Dermis microvascular lymphatic vessel endothelial cell (primary cell): Measurements from ENCODE around the gene NEK6. TPM values are rescaled to one million over a fixed set of nuclear protein-coding genes. Genes with fewer than 3 reads are reported as not detected.

Experiments used
- DNase-seq, 2 donors: peaks; one replicate each; pipeline versions ENCODE4 v3.0.0 to v3.0.0-alpha.2; 2010; ENCODE audit warnings: low read depth in 2 of 2
- total RNA-seq: library from RNA; depleted of rRNA; stranded (reverse); fragments of >200 nt; gene quantifications from 2 replicates; pipeline ENCODE4 v1.2.1, GENCODE V29; 2014

The NEK6 gene
- total RNA-seq, 1 donor from 2014 or later = 10.8 TPM

DNA sequence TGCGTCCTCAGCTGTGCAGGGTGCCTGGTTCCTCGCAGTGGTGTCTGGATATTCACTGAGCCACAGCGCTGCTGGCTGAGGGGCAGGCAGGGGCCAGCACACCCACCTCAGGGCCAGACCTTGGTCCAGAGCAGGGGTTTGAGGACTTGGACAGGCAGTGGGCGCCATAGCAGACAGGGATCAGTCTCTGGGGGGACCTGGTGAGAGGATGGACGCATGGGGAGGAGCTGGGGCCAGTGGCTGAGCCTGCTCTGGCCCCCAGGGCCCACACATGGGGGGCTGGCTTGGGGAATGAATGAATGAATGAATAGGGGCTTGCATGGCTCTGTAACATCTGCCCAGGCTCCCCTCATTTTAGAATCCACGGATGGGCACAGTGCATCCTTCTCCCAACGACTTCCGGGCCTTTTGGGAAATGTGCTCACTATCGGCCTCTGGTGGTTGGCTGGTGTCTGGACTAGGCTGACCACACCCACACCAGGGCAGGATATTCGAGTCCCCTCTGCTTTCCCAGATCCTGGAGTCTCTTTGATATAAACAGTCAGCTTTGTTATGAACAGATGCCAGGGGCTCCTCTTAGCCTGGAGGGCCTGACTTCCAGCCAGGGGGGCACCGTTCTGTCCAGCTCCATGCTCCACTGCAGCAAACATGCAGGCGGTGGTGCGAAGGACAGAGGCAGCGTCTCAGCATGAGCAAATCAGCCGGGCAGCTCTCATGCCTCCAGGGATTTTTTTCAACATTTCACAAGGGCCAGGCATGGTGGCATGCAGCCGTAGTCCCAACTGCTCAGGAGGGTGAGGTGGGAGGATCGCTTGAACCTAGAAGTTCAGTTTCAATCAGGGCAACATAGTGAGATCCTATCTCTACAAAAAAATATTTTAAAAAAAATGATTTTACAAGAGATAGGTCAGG is 62.6 kb downstream of the NEK6 start:
- DNase-seq = peak in 1 of 2 donors; percentile 54

DNA sequence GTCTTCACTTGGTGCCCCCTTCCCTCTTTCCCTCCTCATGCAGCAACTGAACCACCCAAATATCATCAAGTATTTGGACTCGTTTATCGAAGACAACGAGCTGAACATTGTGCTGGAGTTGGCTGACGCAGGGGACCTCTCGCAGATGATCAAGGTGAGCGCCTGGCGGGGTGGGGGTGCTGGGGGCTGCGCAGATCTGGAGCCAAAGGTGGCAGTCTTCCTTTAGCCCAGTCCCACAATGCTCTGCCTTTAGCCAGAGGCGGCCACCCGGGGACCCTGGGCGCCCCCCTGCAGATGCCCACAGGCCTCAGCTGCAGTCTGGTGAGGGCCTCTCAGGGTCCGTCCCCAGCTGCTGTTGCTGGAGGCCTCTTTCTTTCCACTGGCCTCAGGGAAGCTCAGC is 63.7 kb downstream of the NEK6 start:
- DNase-seq = no peak

- DNase-seq = no peak
Measured at GRCh38 chr9:124321935-124322334, 64.2 kb downstream of the NEK6 start.

DNA sequence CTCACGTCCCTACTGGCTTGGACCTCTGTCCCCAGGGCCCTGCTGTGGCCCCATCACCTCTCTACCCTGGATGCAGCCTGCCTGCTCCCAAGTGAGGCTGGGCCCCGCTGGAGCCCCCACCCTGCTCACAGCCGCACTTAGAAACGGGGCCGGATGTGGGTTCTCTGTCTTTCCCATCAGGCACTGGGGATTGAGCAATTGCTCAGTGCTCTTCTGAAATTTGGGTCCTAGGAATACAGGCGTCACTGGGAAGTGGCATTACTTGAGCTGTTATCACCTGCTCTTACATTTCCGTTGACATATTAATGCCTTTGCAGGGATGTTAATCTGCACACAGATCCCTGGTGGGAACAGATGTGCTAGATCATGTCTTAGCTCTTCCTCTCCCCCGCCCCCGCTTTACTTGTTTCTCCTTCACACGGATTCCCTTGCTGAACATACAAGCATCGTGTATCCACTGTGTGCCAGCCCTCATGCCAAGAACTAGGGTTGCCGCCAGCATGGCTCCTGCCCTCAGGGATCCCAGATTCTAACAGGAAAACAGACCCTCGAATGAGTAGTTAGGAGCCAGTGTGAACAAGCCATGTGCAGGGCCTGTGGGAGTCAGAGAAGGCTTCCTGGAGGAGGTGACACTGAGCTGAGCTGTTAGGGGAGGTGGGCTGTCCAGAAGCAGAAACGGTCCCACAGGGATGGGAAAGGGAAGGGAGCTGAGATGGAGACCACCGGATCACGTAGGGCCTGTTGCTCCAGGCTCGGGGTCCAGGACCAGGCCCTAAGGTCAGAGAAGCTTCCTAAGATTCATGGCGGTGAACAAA is 65.1 kb downstream of the NEK6 start:
- DNase-seq = no peak

DNA sequence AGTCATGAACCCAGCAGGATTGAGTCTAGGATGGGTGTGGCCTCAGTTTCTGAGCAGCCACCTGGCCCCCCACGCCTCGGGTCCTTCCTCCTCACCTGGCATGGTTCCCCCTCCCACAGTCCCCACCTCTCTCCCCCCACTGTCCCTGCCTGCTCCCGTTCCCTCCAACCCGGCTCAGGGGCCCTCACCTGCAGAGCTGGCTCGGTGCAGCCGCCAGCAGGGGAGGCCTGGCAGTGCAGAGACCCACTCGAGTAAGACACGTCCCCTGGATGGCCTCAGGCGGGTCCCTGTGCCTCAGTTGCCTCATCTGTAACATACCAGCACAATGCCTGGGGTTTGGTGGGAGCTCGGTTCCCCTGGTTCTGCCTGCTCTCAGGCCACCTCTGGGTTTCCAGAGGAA is 66.2 kb downstream of the NEK6 start:
- DNase-seq = no peak

- DNase-seq = no peak
Measured at GRCh38 chr9:124325816-124326215, 68.1 kb downstream of the NEK6 start.

DNA sequence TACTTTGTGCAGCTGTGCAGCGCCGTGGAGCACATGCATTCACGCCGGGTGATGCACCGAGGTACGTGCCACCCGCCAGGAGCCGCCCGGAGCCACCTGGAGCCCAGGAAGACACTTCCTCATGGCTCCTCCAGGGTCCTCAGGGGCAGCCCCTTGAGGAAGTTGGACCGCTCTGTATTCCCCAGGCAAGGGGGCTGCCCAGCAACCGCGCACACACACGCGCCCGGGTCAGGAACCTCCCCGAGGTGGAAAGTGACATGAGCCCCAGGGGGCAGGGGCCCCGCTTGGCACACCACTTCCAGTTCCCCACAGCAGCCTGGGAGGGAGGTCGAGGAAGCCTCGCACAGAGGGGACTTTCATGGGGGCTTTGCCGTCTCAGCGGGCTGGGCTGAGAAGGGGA is 68.6 kb downstream of the NEK6 start:
- no peak for DNase-seq

- no peak for DNase-seq
Measured at GRCh38 chr9:124327491-124327890, 69.7 kb downstream of the NEK6 start.

GRCh38 chr9:124328285-124328684 is 70.5 kb downstream of the NEK6 start:
- DNase-seq = no peak

- DNase-seq = no peak
Measured at GRCh38 chr9:124329206-124329792, 71.5 kb downstream of the NEK6 start.

DNA sequence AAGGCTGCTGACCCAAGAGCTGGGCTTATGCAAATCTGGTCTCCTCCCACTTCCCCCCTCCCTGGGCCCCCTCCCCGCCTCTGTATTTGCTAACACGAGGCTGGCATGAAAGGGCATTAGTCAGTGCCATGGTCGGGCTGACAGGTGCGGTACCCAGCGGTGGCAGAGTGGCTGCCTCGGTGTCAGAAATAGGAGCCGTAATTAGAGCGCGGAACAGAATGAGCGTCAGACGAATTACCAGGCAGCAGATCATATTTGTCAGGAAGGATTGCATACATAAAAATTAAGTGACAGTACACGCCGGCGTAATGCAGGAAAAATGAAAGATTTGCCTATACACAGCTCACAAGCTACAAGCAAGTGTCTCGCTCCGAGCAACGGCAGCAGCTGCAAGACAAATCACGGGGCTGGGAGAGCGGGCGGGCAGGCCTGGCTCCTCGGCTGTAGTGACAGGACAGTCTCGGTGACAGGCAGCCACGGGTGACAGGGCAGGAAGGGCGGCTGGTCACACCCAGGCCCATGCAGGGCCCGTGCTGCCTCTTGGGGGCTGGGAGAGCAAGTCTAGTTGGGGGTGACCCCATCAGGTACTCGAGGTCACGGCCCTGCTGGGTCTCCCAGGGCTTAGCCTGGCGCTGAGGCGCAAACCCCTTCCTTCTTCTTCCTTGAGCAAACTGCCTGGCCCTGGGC is 72.4 kb downstream of the NEK6 start:
- no peak for DNase-seq

DNA sequence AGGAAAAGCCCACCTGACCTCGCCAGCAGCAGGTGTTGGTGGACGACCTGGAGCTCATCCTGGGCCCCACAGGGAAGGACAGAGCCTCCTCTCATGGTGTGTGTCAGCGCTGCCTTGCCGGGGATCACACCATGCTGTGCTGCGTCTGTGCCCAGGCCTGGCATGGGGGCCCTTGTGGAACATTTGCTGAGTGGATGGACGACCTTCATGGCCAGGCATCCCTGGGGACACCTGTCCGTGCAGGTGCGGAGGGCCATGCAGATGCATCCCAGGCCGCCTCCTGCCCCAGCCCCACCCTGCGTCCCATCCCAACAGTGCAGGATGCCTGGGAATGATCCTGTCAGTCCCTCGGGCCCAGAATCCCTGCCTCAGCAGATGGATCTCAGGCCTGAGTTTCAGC is 73.8 kb downstream of the NEK6 start:
- DNase-seq = no peak

DNA sequence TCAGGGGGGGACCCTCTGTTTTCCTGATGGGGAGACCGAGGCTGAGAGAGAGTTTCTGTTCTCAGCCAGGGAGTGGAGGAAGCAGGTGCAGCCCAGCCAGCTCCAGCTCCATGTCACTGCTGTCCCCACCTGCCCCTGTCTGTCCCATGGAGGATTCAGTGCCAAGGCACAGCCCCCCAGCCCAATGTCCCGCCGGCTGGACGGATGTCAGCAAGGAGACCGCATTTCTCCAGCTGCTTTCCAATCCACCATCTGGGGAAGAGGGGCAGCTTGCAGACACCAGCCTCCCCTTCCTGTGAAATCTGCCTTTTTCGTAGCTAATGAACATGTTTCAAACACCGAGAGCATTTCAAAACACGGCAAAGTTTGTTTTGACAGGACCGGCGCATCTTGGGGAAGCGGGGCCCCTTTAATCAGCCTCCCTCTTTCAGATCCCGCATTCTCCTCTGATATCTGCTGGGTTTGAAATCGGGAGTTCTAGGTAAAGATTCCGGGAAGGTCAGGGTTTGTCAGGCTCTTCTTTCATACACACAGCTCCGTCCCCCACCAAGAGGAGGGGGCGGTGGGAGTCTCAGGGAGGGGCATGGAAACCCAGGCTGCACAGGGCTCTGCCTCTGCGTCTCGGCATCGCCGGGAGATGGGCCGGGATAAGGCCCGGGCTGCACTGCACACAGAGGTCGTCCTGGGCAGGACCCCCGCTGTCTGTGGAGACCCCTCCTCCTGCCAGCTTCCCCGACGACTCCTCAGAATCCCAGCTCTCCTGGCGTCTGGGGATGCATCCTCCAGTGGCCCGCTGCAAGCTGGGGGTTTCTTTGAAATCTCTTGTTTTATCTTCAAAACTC is 74.8 kb downstream of the NEK6 start:
- DNase-seq = no peak

DNA sequence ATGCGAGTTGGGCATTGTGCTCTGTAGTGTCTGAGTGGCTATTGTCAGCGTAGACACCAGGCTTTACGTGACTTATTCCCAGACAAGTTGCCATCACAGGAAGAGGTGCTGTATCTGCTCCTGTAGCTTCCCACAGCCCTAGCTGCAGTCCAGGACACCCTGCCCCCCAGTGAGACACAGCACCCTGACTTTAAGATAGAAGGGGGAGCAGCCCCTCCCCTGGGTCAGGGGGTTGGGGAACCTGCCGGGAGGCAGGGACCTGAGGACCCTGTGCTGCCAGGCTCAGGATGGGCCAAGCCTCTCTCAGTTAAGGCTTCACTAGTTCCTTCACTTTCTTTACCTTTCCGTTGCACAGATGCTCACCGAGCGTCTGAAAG is 75.4 kb downstream of the NEK6 start:
- DNase-seq = no peak

DNA sequence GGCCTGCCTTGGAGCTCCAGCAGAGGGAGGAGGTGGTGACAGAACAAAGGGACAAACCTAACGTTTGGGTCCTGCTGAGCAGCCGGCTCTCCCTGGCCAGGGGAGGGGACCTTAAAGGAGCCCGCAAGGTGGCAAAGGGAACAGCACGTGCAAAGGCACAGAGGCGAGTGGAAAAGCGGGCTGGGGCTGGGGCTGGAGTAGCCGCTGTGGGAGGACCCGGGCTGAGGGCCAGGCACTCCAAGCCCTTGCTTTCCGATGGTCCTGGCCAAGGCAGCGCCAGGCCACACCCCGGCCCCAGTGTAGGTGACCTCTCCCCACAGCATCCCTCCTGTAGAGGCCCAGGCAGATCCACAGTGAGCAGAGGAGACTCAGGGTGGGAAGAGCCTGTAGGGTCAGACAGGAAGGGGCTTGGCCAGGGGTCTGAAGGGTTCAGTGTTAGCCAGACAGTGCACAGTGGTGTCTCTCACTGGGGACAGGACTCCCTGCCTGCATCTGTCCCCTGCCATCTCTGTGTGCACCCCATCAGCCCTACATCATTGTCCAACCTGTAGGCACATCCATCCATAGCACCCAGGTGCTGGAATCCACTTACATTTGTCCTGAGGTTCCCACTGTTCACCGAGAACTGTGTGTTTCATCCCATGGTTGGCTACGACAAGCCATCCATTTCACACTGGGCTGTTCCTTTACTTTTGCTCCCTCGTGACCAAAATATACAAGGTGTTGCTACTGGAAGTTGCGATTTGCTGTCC is 77.0 kb downstream of the NEK6 start:
- DNase-seq = no peak

GRCh38 chr9:124335320-124335707 is 77.6 kb downstream of the NEK6 start:
- DNase-seq = no peak

GRCh38 chr9:124337562-124337961 is 79.8 kb downstream of the NEK6 start:
- no peak for DNase-seq

DNA sequence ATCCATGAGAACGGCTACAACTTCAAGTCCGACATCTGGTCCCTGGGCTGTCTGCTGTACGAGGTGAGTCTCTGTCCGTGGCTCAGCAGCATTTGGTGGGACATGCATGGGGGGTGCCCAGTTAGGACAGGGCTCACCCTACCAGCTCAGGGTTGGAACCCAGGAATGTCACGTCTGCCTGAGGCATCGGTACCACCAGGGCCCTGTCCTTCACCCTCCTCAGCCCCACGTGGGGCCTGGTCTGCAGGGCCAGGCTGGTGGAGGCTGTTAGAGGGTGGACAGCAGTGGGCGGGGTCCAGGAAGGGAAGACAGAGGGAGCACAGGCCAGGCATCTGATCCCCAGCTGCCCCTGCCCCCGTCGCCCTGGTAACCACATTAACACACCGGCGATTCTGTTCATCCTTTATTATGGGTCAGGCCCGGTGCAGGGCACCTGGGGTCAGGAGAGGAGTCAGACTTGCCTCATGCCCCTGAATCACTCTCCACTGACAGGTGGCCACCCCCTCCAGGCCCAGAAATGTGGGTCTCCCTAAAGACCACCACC is 81.9 kb downstream of the NEK6 start:
- DNase-seq = no peak

DNA sequence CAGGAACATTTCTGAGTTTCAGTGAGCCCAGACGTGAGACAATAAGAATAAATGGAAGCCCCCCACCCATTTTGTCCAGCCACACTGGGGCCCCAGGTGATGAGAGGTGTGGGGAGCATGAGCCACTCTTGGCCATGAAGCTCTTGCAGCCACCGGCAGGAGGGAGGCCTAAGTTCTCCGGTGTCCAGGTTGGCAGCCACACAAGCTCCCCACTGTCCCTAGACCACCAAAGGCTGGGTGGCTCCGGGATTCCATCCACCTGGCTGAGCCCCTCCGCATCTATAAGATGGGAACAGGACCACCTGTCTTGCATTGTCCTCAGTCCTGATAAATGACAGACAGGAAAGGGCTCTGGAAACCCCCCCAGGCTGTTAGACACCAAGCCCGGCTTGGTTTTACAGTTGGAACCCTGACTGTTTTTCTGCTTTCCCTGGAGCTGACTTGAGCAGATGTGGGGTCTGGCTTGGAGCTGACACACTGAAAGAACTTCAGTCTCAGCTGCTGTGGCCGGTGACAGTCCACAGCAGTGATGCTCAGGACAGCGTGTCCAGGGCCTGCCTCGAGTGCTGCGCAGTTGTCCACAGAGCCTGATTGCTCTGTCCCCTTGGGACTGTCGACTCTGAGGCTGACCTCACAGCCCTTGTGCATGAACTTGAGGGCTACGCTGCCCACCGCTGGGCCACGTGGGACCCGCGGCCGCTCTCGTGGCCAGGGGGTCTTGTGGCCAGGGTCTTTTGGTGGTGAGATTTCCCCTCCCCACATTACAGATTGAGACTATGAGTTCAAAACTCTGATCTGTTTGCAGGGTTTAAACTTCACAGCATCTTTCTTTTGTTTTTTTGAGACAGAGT is 82.7 kb downstream of the NEK6 start:
- no peak for DNase-seq
